Skin of body (tissue), 2 donors: Measurements from ENCODE around the gene EVI2A. TPM values are rescaled to one million over a fixed set of nuclear protein-coding genes. Genes with fewer than 3 reads are reported as not detected.

Source experiments
- DNase-seq: peaks from one replicate; lab custom pipeline; 2025; lab: John Stamatoyannopoulos, UW
- total RNA-seq: library from RNA; depleted of rRNA; stranded (reverse); fragments of >200 nt; gene quantifications from one replicate; pipeline ENCODE4 v1.2.3, GENCODE V29; 2014

The EVI2A gene
- total RNA-seq, 1 donor from 2014 or later: 8.9 TPM

- DNase-seq: peak; percentile 36
Observed at GRCh38 chr17:31274252-31274651, 47.2 kb downstream of the EVI2A start.

GRCh38 chr17:31273516-31273915 is 47.9 kb downstream of the EVI2A start:
- DNase-seq: no peak

- no peak for DNase-seq
Observed at GRCh38 chr17:31272803-31273202, 48.6 kb downstream of the EVI2A start.

GRCh38 chr17:31272236-31272635 is 49.2 kb downstream of the EVI2A start:
- DNase-seq: no peak

- peak; percentile 89 for DNase-seq
Observed at GRCh38 chr17:31269578-31269983, 51.8 kb downstream of the EVI2A start.

- DNase-seq: no peak
Observed at GRCh38 chr17:31269036-31269577, 52.3 kb downstream of the EVI2A start.

Other genes starting within 250 kb of the EVI2A start
- gene NF1, start 226.6 kb downstream of the EVI2A start, total RNA-seq: 70.9 TPM
- gene OMG, start 24.4 kb downstream of the EVI2A start, total RNA-seq: 0.20 TPM
- 4.0 TPM for gene EVI2B, start 7.6 kb downstream of the EVI2A start, total RNA-seq
- 6.7 TPM for gene RAB11FIP4, start 70.1 kb upstream of the EVI2A start, total RNA-seq